GM10266 (cell line): ENCODE measurements around the gene CYFIP2.

Experiments used
- DNase-seq: peaks from one replicate; pipeline ENCODE4 v3.0.0; 2012; ENCODE audit errors: extremely low spot score
- TF ChIP-seq, protein P1 (sequence below): IDR thresholded peaks from 2 replicates; pipeline ENCODE4 v1.5.1; 2012; ENCODE audit warnings: mild to moderate bottlenecking, low read depth; ENCODE audit not compliant: control insufficient read depth, insufficient read depth; ENCODE audit errors: missing control alignments

CYFIP2 gene

DNA sequence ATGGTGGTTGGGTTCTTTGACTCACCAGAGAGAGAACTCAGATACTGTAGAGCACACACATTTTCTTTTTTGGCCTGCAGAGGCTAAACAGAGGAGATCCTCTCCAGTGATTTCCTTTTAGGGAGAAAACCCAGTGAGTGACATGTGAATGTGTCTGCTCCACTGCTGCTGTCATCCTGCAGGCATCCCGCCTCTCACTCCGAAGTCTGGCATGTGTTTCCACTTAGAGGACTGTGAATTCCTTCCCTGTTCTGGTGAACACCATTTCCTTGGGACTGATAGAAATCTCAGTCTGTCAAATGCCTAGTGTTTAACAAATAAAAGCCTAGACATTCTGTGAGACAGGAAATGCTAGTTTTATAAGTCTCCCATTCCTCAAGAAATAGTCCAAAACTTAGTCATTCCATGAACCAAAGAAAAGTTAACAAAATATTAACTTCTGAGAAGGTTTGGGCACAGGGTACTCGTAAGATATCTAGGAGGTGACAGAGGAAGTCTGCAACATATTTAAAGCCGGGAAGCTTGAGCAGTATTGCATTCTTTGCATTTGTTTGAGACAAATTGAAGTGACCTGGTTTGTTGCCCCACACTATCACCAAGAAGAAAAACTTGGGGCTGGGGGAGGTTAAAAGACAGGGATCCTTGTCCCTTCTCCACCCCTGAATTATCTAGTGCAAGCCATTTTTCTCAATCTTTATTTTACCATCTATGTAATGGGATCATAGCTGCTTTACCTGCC is 119.2 kb downstream of the CYFIP2 start:
- TF ChIP-seq, protein P1, sequence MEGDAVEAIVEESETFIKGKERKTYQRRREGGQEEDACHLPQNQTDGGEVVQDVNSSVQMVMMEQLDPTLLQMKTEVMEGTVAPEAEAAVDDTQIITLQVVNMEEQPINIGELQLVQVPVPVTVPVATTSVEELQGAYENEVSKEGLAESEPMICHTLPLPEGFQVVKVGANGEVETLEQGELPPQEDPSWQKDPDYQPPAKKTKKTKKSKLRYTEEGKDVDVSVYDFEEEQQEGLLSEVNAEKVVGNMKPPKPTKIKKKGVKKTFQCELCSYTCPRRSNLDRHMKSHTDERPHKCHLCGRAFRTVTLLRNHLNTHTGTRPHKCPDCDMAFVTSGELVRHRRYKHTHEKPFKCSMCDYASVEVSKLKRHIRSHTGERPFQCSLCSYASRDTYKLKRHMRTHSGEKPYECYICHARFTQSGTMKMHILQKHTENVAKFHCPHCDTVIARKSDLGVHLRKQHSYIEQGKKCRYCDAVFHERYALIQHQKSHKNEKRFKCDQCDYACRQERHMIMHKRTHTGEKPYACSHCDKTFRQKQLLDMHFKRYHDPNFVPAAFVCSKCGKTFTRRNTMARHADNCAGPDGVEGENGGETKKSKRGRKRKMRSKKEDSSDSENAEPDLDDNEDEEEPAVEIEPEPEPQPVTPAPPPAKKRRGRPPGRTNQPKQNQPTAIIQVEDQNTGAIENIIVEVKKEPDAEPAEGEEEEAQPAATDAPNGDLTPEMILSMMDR, result no peak
- no peak for DNase-seq

DNA sequence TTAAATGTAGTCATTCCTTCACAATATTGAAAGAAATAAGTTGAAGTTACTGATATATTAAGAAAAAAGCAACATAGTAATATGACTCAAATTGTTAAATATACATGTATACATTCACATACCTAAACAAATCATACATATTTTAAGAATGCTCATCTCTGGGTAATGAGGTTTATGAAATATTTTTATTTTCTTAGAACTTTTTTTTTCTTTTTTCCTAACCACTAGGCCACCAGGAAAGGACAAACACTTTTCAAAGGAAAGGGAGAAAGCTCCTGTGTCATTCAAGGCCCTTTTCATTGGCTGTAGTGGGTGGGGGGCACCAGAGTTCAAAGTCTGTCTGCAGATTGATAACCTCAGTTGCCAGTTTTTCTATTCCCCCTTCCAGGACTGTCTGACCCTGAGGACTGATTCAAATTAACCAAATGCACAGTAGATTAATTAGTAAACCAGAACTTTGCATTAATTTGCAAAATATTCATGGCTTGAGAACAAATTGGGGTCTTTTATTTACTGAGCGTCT is 121.2 kb downstream of the CYFIP2 start:
- DNase-seq, result no peak
- TF ChIP-seq, protein P1, result no peak

DNA sequence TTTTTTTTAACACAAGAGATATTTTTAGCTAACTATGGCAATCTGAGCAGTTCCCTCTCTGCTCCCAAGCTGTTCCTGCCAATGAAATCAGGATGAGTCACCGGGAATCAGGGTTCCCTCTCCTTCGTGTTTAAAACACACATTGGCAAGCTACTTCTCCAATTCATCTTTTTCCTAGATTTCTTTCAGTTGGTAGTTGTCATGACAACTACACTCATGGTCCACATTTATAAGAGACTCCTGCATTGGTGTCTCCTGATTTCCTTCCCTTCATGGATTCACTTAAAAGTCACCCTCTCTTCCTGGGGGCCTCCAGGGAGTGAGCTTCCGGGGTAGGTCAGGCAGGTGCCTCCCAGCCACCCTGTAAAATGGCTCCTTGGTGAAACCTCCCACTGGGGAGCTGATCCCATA is 121.8 kb downstream of the CYFIP2 start:
- DNase-seq, result no peak
- TF ChIP-seq, protein P1, result no peak

DNA sequence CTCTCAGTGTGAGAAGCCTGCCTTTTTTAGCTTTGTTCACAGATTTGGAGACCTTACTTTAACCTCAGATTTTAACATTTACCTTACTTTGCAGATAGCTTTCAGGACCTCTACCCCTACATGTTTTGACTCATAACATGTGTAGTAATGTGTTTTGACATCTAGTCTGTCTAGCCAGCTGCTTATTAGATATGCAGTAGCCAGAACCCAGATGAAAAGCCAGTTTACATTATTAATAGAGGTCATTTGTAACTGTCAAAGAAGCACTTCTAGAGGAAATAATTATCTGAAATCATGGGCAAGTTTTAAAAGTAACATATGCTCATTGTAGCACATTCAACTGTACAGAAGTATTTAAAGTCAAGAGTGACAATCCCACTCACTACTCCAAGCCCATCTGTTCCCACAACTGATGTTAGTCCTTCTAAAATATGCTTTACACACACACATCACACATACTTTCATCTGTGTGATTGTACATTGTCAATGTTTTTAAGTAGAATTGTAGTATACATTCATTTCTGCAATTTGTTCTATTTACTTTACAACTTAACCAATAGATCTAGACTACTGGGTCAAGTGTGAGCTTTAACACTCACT is 122.3 kb downstream of the CYFIP2 start:
- DNase-seq, result no peak
- TF ChIP-seq, protein P1, result no peak

DNA sequence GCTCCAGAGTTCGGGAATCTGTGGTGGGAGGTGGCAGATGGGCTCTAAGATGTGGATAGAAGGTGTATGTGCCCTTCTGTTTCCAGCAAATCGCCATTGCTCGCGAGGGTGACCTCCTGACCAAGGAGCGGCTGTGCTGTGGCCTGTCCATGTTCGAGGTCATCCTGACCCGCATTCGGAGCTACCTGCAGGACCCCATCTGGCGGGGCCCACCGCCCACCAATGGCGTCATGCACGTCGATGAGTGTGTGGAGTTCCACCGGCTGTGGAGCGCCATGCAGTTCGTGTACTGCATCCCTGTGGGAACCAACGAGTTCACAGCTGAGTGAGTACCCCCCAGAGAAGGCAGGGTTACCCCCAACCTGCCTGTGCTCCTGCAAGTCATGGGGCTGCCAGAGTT is 123.2 kb downstream of the CYFIP2 start:
- TF ChIP-seq, protein P1, result no peak
- no peak for DNase-seq

DNA sequence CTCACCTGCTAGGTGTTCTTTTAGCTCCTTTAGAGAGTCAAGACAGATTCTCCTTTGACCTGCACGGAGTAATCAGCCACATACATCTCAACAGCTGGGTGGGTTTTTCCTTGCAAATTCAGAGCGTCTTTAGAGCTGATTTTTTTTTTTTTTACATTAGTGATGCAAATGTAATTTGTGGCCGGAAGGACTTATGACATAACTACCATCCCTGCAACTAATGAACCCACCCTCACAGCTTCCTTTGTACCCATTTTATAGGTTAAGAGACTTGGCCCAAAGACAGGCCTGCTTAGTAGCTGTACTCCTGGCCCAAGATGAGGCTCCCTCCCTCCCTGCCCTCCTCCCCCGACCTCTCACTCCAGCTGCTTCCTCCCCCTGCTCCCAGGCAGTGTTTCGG is 124.2 kb downstream of the CYFIP2 start:
- DNase-seq, result no peak
- TF ChIP-seq, protein P1, result no peak

DNA sequence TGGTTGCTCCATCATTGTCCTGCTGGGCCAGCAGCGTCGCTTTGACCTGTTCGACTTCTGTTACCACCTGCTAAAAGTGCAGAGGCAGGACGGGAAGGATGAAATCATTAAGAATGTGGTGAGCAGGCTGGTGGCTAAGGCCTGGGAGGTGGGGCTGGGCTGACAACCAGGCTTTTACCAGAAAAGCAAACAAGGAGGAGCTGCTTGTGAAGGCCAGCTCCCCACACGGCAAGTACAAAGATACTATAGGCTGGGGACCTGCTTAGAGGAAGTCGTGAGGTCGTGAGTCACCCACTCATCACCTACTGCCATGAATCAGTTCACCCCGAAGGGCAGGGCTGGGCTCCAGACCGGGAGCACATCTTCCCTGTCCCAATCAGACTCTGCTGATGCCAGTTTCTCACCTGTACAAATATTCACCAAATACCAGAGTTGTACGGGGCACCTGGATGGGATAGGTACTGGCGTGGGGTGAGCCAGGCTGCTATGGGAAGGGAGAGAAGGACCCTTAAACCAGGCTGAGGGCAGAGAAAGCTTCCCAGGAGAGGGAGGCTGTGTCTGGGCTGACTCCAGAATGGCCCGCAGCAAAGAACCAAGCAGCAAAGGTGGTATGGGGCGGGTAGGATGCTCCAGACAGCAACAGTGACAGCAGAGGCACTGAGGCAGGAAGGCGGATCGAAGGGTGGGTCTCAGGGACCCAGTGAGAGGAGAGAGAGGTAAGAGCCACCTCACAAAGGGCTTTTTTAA is 124.8 kb downstream of the CYFIP2 start:
- DNase-seq, result no peak
- TF ChIP-seq, protein P1, result no peak
